Karpas-422 (cell line): ENCODE measurements around the gene GSTT2. TPM values are rescaled to one million over a fixed set of nuclear protein-coding genes. Genes with fewer than 3 reads are reported as not detected.

Source experiments
- DNase-seq: peaks from one replicate; pipeline ENCODE4 v3.0.0-alpha.2; 2015
- H2AFZ ChIP-seq: fragments of 200-600 bp; sonication (generic); 2 replicates; pipeline ENCODE4 v1.6.1; 2014; ENCODE audit warnings: antibody characterized with exemption, low read length, mixed read lengths
- H3K27ac ChIP-seq: fragments of 200-600 bp; sonication (generic); 2 replicates; pipeline ENCODE4 v1.5.1; 2014; ENCODE audit warnings: mild to moderate bottlenecking, low read length, moderate library complexity
- H3K27me3 ChIP-seq: fragments of 200-600 bp; sonication (generic); 2 replicates; pipeline ENCODE4 v1.6.1; 2014; ENCODE audit warnings: low read length, mixed read lengths
- H3K36me3 ChIP-seq: fragments of 200-600 bp; sonication (generic); 2 replicates; pipeline ENCODE4 v1.6.1; 2014; ENCODE audit warnings: low read length, mixed read lengths; ENCODE audit not compliant: insufficient read depth
- H3K4me1 ChIP-seq: fragments of 200-600 bp; sonication (generic); 2 replicates; pipeline ENCODE4 v1.6.1; 2014; ENCODE audit warnings: mild to moderate bottlenecking, low read length, mixed read lengths
- H3K4me2 ChIP-seq: fragments of 200-600 bp; sonication (generic); 2 replicates; pipeline ENCODE4 v1.6.1; 2014; ENCODE audit warnings: low read length, low read depth, mild to moderate bottlenecking; ENCODE audit not compliant: poor library complexity, severe bottlenecking
- H3K4me3 ChIP-seq: fragments of 200-600 bp; sonication (generic); 2 replicates; pipeline ENCODE4 v1.5.1; 2014; ENCODE audit warnings: mild to moderate bottlenecking, antibody characterized with exemption, low read length, mixed read lengths
- H3K79me2 ChIP-seq: fragments of 200-600 bp; sonication (generic); 2 replicates; pipeline ENCODE4 v1.6.1; 2014; ENCODE audit warnings: mild to moderate bottlenecking, low read length, mixed read lengths
- H3K9ac ChIP-seq: fragments of 200-600 bp; sonication (generic); 2 replicates; pipeline ENCODE4 v1.6.0; 2014; ENCODE audit warnings: low read length
- H3K9me2 ChIP-seq: fragments of 200-600 bp; sonication (generic), shearing (Covaris generic); replicated peaks from 2 replicates; pipeline ENCODE4 v1.6.0; 2014; ENCODE audit warnings: mild to moderate bottlenecking, low read length, moderate library complexity; ENCODE audit not compliant: insufficient read depth
- H3K9me3 ChIP-seq: fragments of 300-700, 200-600 bp; sonication (generic); 2 replicates; pipeline ENCODE4 v1.6.1; 2014; ENCODE audit warnings: low read length, mixed read lengths
- H4K20me1 ChIP-seq: fragments of 200-600 bp; sonication (generic); 2 replicates; pipeline ENCODE4 v1.6.1; 2014; ENCODE audit warnings: mild to moderate bottlenecking, antibody characterized with exemption, low read length, low read depth; ENCODE audit not compliant: insufficient read depth
- total RNA-seq: library from RNA; depleted of rRNA; stranded (reverse); fragments of >200 nt; shearing (Covaris generic); gene quantifications from 2 replicates; pipeline ENCODE4 v1.2.3, GENCODE V29; 2014; ENCODE audit warnings: low replicate concordance

Gene GSTT2
- total RNA-seq, 1 experiment from 2014 or later, result not detected

- H3K4me2 ChIP-seq, result no peak overlapping the region
- no peak overlapping the region for H2AFZ ChIP-seq
- H3K27me3 ChIP-seq, result no peaks in the 10 kb centered on the region
- no peaks in the 10 kb centered on the region for H4K20me1 ChIP-seq
- no peak overlapping the region for H3K4me3 ChIP-seq
- H3K4me1 ChIP-seq, result no peaks in the 10 kb centered on the region
- H3K9me3 ChIP-seq, result no peaks in the 10 kb centered on the region
- no peak overlapping the region for H3K27ac ChIP-seq
- no peak overlapping the region for H3K9ac ChIP-seq
- no peak for DNase-seq
- H3K79me2 ChIP-seq, result no peaks in the 10 kb centered on the region
- H3K9me2 ChIP-seq, result no peaks in the 10 kb centered on the region
- H3K36me3 ChIP-seq, result no peaks in the 10 kb centered on the region
Measured at GRCh38 chr22:24001314-24001713, 21.4 kb downstream of the GSTT2 start.

DNA sequence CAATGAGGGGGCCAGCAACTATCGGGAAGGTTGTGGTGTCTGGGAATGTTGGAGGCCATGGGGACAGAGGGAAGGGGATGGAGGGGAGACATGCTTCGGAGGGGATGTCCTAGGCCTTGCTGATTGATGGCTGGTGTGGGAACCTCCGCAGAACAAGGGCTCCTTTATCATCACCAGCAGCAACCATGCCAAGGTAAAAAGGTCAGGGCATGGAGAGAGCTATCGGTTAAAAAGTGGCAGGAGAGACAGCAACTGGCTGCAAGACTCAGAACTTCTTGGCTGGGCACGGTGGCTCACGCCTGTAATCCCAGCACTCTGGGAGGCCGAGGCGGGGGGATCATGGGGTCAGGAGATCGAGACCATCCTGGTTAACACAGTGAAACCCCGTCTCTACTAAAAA, 22.3 kb downstream of the GSTT2 start:
- Histone ChIP-seq H3K4me3 (no peak overlapping the region), H3K9me2 (no peaks in the 10 kb centered on the region), H3K4me1 (no peaks in the 10 kb centered on the region), H3K79me2 (no peaks in the 10 kb centered on the region), H3K4me2 (no peak overlapping the region), H3K27me3 (no peaks in the 10 kb centered on the region), H3K9ac (no peak overlapping the region), H4K20me1 (no peaks in the 10 kb centered on the region), H3K27ac (no peak overlapping the region), H3K36me3 (no peaks in the 10 kb centered on the region), H3K9me3 (no peaks in the 10 kb centered on the region), H2AFZ (no peak overlapping the region)
- DNase-seq, result peak; percentile 23

DNA sequence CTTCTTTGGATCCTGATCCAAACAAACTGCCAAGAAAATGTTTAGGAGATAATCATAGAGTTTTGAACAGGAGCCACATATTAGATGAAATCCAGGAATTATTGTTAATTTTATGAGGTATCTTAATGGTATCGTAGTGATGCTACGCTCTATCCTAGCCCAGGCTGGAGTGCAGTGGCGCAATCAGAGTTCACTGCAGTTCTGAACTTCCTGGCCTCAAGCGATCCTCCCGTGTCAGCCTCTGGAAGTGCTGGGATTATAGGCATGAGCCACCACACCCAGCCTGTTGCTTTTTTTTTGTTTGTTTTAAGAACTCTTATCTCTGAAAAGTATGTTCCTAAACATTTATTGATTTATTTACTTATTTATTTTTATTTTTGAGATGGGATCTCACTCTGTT, 22.9 kb downstream of the GSTT2 start:
- Histone ChIP-seq H3K4me2 (no peak overlapping the region), H3K27me3 (no peaks in the 10 kb centered on the region)

GRCh38 chr22:24003887-24004286, 24.0 kb downstream of the GSTT2 start:
- Histone ChIP-seq H3K9me3 (no peaks in the 10 kb centered on the region), H3K36me3 (no peaks in the 10 kb centered on the region), H3K4me3 (no peak overlapping the region), H3K9ac (no peak overlapping the region), H3K79me2 (no peaks in the 10 kb centered on the region), H3K4me1 (no peaks in the 10 kb centered on the region), H3K27ac (no peak overlapping the region), H4K20me1 (no peaks in the 10 kb centered on the region), H3K9me2 (no peaks in the 10 kb centered on the region), H3K27me3 (no peaks in the 10 kb centered on the region), H2AFZ (no peak overlapping the region), H3K4me2 (no peak overlapping the region)
- no peak for DNase-seq

More for the DNA sequence above, 22.9 kb downstream of the GSTT2 start:
- H3K9ac ChIP-seq, result no peak overlapping the region
- no peak overlapping the region for H3K27ac ChIP-seq
- H4K20me1 ChIP-seq, result no peaks in the 10 kb centered on the region
- H3K4me3 ChIP-seq, result no peak overlapping the region
- DNase-seq, result no peak
- H3K9me3 ChIP-seq, result no peaks in the 10 kb centered on the region
- H3K36me3 ChIP-seq, result no peaks in the 10 kb centered on the region
- H3K9me2 ChIP-seq, result no peaks in the 10 kb centered on the region
- H2AFZ ChIP-seq, result no peak overlapping the region
- H3K79me2 ChIP-seq, result no peaks in the 10 kb centered on the region
- no peaks in the 10 kb centered on the region for H3K4me1 ChIP-seq

DNA sequence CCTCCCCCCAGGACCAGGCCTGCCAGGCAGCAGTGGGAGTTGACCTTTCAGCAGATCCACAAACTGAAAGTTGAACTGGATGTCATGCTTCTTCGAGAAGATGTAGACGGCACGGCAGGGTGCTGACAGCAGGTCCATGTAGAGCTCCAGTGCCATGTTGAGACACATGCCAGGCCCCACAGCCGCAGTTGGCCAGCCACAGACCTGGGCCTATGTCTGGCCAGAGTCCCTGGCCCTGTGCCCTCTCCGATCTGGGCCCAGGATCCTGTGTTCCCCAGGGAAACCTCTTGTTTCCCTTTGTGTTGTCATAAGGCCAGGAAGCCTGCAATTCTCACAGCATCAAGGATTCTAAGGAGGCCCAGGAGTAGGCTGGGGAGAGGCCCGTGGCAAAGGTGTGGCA, 25.3 kb downstream of the GSTT2 start, which contains the start of gene GSTT4:
Gene GSTT4 (minus strand): TSS at position 253 of the 400 bp plus-strand sequence. CDS start 97 bp downstream, at position 156.
- no peak within 1 kb of the TSS for H3K9ac ChIP-seq
- no peak within 1 kb of the TSS for H2AFZ ChIP-seq
- no peaks in the 10 kb centered on the region for H3K9me3 ChIP-seq
- H3K4me3 ChIP-seq, result no peak within 1 kb of the TSS
- DNase-seq, result peak; percentile 37
- no peak within 1 kb of the TSS for H3K27ac ChIP-seq
- no peaks in the 10 kb centered on the region for H4K20me1 ChIP-seq
- no peaks in the 10 kb centered on the region for H3K79me2 ChIP-seq
- no peaks in the 10 kb centered on the region for H3K36me3 ChIP-seq
- H3K9me2 ChIP-seq, result no peaks in the 10 kb centered on the region
- no peaks in the 10 kb centered on the region for H3K4me1 ChIP-seq
- H3K27me3 ChIP-seq, result no peaks in the 10 kb centered on the region; the same call in 1 of the 2 replicates
- H3K4me2 ChIP-seq, result no peak within 1 kb of the TSS

DNA sequence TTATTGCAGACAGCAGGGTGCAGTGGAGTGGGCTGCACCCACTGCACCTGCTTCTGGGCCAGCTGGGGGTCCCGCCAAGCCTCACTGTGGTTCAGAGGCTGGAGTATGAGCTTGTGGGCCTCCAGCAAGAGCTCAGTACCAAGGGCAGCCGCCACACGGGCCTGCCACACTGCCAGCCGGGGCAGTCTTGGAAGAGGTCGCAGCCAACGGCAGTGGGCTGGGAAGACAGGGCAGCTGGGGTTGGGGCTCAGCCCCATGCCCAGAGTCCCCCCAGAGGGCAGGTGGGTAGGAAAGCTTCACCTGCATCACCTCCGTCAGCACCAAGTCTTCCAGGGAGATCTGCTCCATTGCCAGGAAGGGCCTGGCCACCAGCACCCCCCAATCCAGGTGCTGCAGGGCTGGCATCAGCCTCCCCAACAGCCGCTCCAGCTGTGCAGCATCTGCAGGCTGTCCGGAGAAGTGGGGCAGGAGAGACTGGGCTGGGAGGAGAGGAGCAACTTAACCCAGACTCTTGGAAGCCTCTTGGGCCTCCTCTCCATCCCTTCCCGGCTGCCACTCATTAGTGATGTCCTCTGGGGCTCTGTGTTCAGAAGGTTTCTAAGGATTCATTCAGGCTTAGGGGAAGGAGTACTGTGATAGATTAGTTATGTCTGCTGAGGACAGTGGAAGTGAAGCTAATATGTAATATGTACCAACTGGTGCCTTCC, 26.4 kb downstream of the GSTT2 start:
- Histone ChIP-seq H3K9me3 (no peaks in the 10 kb centered on the region), H3K79me2 (no peaks in the 10 kb centered on the region), H3K9ac (no peak overlapping the region), H3K4me3 (no peak overlapping the region), H3K4me2 (no peak overlapping the region), H4K20me1 (no peaks in the 10 kb centered on the region), H3K9me2 (no peaks in the 10 kb centered on the region), H2AFZ (no peak overlapping the region), H3K36me3 (no peaks in the 10 kb centered on the region), H3K27me3 (no peaks in the 10 kb centered on the region; the same call in 1 of the 2 replicates), H3K4me1 (peaks cover 6% of the 10 kb centered on the region; the same call in 1 of the 2 replicates), H3K27ac (no peak overlapping the region)
- DNase-seq, result peak; percentile 35

DNA sequence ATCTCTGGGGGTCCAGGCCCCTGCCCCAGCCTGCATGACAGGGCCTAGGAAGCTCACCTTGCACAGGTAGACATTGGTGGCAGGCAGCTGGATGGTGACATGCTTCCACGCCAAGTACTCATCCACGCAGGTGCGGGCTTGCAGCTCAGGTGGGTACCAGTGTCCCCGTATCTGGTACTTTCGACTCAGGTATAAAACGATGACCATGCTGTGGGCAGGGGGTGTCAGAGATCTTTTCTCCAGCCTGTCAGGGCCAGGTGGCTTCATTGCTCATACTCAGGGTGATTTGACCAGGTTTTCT, 26.9 kb downstream of the GSTT2 start:
- H3K9me2 ChIP-seq, result no peaks in the 10 kb centered on the region
- H3K36me3 ChIP-seq, result no peaks in the 10 kb centered on the region
- DNase-seq, result no peak

GRCh38 chr22:24007253-24008021, 27.5 kb downstream of the GSTT2 start:
- Histone ChIP-seq H4K20me1 (no peaks in the 10 kb centered on the region), H3K4me2 (no peak overlapping the region), H3K36me3 (no peaks in the 10 kb centered on the region), H3K9me2 (no peaks in the 10 kb centered on the region), H3K27ac (no peak overlapping the region), H3K4me1 (peaks cover 15% of the 10 kb centered on the region), H3K27me3 (no peaks in the 10 kb centered on the region; the same call in 1 of the 2 replicates), H3K4me3 (no peak overlapping the region), H3K79me2 (peaks cover 10% of the 10 kb centered on the region), H2AFZ (no peak overlapping the region), H3K9ac (no peak overlapping the region), H3K9me3 (no peaks in the 10 kb centered on the region)
- peak; percentile 30 for DNase-seq

More for the DNA sequence above, 26.9 kb downstream of the GSTT2 start:
- Histone ChIP-seq H3K9me3 (no peaks in the 10 kb centered on the region), H3K79me2 (peaks cover 4% of the 10 kb centered on the region), H3K4me1 (peaks cover 9% of the 10 kb centered on the region), H2AFZ (no peak overlapping the region), H3K4me2 (no peak overlapping the region), H3K9ac (no peak overlapping the region), H3K27ac (no peak overlapping the region), H4K20me1 (no peaks in the 10 kb centered on the region), H3K27me3 (no peaks in the 10 kb centered on the region; the same call in 1 of the 2 replicates), H3K4me3 (no peak overlapping the region)
